Astrocyte (in vitro differentiated cells and primary cell): Measurements from ENCODE around the gene ERBB2. TPM values are rescaled to one million over a fixed set of nuclear protein-coding genes. Genes with fewer than 3 reads are reported as not detected.
"Not testable (repeated sequence)": the region's sequence is repeated elsewhere in the genome, so short reads cannot be mapped to it uniquely, and the experiment has no call there.

Experiments
- DNase-seq: peaks from one replicate; pipeline ENCODE4 v3.0.0-alpha.2; 2010; ENCODE audit warnings: low read depth
- FAIRE-seq: peaks from 2 replicates; lab custom pipeline; 2011; peaks lifted over from hg19 to GRCh38; lab: Jason Lieb, UNC
- H2AFZ ChIP-seq: 2 replicates; pipeline ENCODE4 v1.6.0; 2012; ENCODE audit warnings: low read depth, low read length, inconsistent platforms
- H3K27ac ChIP-seq: 2 replicates; pipeline ENCODE4 v1.5.1; 2011; ENCODE audit warnings: low read depth, low read length, inconsistent platforms
- H3K27me3 ChIP-seq: 2 replicates; pipeline ENCODE4 v1.6.0; 2011; ENCODE audit warnings: low read length, inconsistent platforms; ENCODE audit not compliant: insufficient read depth
- H3K36me3 ChIP-seq: 2 replicates; pipeline ENCODE4 v1.5.1; 2011; ENCODE audit warnings: low read length, inconsistent platforms; ENCODE audit not compliant: insufficient read depth
- H3K4me1 ChIP-seq: 2 replicates; pipeline ENCODE4 v1.5.1; 2011; ENCODE audit warnings: low read length, inconsistent platforms; ENCODE audit not compliant: insufficient read depth
- H3K4me2 ChIP-seq: 2 replicates; pipeline ENCODE4 v1.6.0; 2012; ENCODE audit warnings: low read length, inconsistent platforms
- H3K4me3 ChIP-seq: 2 replicates; pipeline ENCODE4 v1.5.1; 2011; ENCODE audit warnings: low read depth, mild to moderate bottlenecking, low read length, inconsistent platforms; ENCODE audit not compliant: insufficient read depth
- H3K79me2 ChIP-seq: 2 replicates; pipeline ENCODE4 v1.6.0; 2012; ENCODE audit warnings: mild to moderate bottlenecking, low read length, inconsistent platforms; ENCODE audit not compliant: insufficient read depth
- H3K9ac ChIP-seq: 2 replicates; pipeline ENCODE4 v1.6.0; 2012; ENCODE audit warnings: mild to moderate bottlenecking, low read length, inconsistent platforms
- H3K9me3 ChIP-seq: 2 replicates; pipeline ENCODE4 v1.5.1; 2012; ENCODE audit warnings: low read depth, mild to moderate bottlenecking, low read length, inconsistent platforms; ENCODE audit not compliant: insufficient read depth
- H4K20me1 ChIP-seq: 2 replicates; pipeline ENCODE4 v1.6.0; 2012; ENCODE audit warnings: low read length, inconsistent platforms; ENCODE audit not compliant: insufficient read depth
- H3K27ac Mint-ChIP-seq: one replicate; pipeline ENCODE4 v1.8.0; 2021; ENCODE audit warnings: mild to moderate bottlenecking, mixed read lengths; ENCODE audit not compliant: unreplicated experiment
- H3K27me3 Mint-ChIP-seq: one replicate; pipeline ENCODE4 v1.8.0; 2021; ENCODE audit warnings: low read depth, mixed read lengths; ENCODE audit not compliant: unreplicated experiment
- H3K36me3 Mint-ChIP-seq: one replicate; pipeline ENCODE4 v1.8.0; 2021; ENCODE audit warnings: low read depth, mixed read lengths; ENCODE audit not compliant: unreplicated experiment
- H3K4me1 Mint-ChIP-seq: one replicate; pipeline ENCODE4 v1.8.0; 2021; ENCODE audit warnings: low read depth, mixed read lengths; ENCODE audit not compliant: unreplicated experiment
- H3K4me3 Mint-ChIP-seq: one replicate; pipeline ENCODE4 v1.8.0; 2021; ENCODE audit warnings: mild to moderate bottlenecking, moderate library complexity, mixed read lengths; ENCODE audit not compliant: unreplicated experiment
- H3K9me3 Mint-ChIP-seq: one replicate; pipeline ENCODE4 v1.8.0; 2021; ENCODE audit warnings: mild to moderate bottlenecking, mixed read lengths; ENCODE audit not compliant: unreplicated experiment
- CTCF ChIP-seq: IDR thresholded peaks from 2 replicates; pipeline ENCODE4 v1.5.1; 2011; ENCODE audit warnings: low read depth, mild to moderate bottlenecking, inconsistent platforms, low read length, moderate library complexity; ENCODE audit not compliant: insufficient read depth
- EZH2 ChIP-seq: IDR thresholded peaks from 2 replicates; pipeline ENCODE4 v1.6.1; 2012; ENCODE audit warnings: mild to moderate bottlenecking, low read length, inconsistent platforms; ENCODE audit not compliant: insufficient read depth
- total RNA-seq: library from RNA; stranded (reverse); gene quantifications from 2 replicates; pipeline ENCODE4 v1.2.1, GENCODE V29; 2021

The ERBB2 gene
- total RNA-seq, 1 donor from 2014 or later = 64.0 TPM

GRCh38 chr17:39709998-39710964 is 10.4 kb downstream of the ERBB2 start:
- Histone ChIP-seq H3K4me1 (peaks cover 3% of the 10 kb centered on the region), H3K36me3 (peaks cover 17% of the 10 kb centered on the region)
- no peak for FAIRE-seq

GRCh38 chr17:39711071-39711470 is 11.2 kb downstream of the ERBB2 start:
- not testable (repeated sequence) for H3K4me3 Mint-ChIP-seq, H3K9me3 ChIP-seq, H3K9ac ChIP-seq, H3K79me2 ChIP-seq, H3K4me2 ChIP-seq, H3K27ac Mint-ChIP-seq, FAIRE-seq, H3K27ac ChIP-seq, DNase-seq, H3K4me1 ChIP-seq, H3K27me3 ChIP-seq, H2AFZ ChIP-seq, H3K9me3 Mint-ChIP-seq, H3K27me3 Mint-ChIP-seq, H3K4me3 ChIP-seq, H3K4me1 Mint-ChIP-seq
- Histone ChIP-seq H3K36me3 (peaks cover 17% of the 10 kb centered on the region), H4K20me1 (peaks cover 20% of the 10 kb centered on the region)
- H3K36me3 Mint-ChIP-seq = peaks cover 13% of the 10 kb centered on the region

More at GRCh38 chr17:39709998-39710964, 10.4 kb downstream of the ERBB2 start:
- H3K9me3 ChIP-seq = no peaks in the 10 kb centered on the region
- H2AFZ ChIP-seq = no peak overlapping the region
- H3K4me2 ChIP-seq = no peak overlapping the region
- TF ChIP-seq CTCF (no peak), EZH2 (no peak)
- no peaks in the 10 kb centered on the region for H3K4me1 Mint-ChIP-seq
- DNase-seq = no peak
- H3K27ac Mint-ChIP-seq = peak overlapping the region; percentile 58
- H3K9ac ChIP-seq = no peak overlapping the region
- peaks cover 28% of the 10 kb centered on the region for H4K20me1 ChIP-seq
- no peak overlapping the region for H3K4me3 ChIP-seq
- no peaks in the 10 kb centered on the region for H3K27me3 ChIP-seq
- peaks cover 13% of the 10 kb centered on the region for H3K36me3 Mint-ChIP-seq
- no peak overlapping the region for H3K27ac ChIP-seq
- H3K4me3 Mint-ChIP-seq = no peak overlapping the region
- no peaks in the 10 kb centered on the region for H3K27me3 Mint-ChIP-seq
- H3K9me3 Mint-ChIP-seq = no peaks in the 10 kb centered on the region
- H3K79me2 ChIP-seq = peaks cover 13% of the 10 kb centered on the region

- no peaks in the 10 kb centered on the region for H3K4me1 Mint-ChIP-seq
- Histone ChIP-seq H2AFZ (no peak overlapping the region), H3K9ac (no peak overlapping the region), H3K27me3 (no peaks in the 10 kb centered on the region), H3K36me3 (peaks cover 17% of the 10 kb centered on the region), H3K4me1 (no peaks in the 10 kb centered on the region), H3K79me2 (no peaks in the 10 kb centered on the region), H3K9me3 (no peaks in the 10 kb centered on the region), H3K4me2 (no peak overlapping the region), H4K20me1 (peaks cover 12% of the 10 kb centered on the region), H3K4me3 (no peak overlapping the region), H3K27ac (no peak overlapping the region)
- H3K9me3 Mint-ChIP-seq = no peaks in the 10 kb centered on the region
- H3K36me3 Mint-ChIP-seq = peaks cover 13% of the 10 kb centered on the region
- no peak for DNase-seq
- no peak overlapping the region for H3K4me3 Mint-ChIP-seq
- H3K27ac Mint-ChIP-seq = no peak overlapping the region
- TF ChIP-seq CTCF = no peak
- TF ChIP-seq EZH2 = no peak
- H3K27me3 Mint-ChIP-seq = no peaks in the 10 kb centered on the region
- FAIRE-seq = no peak
These were observed 12.0 kb downstream of the ERBB2 start for GRCh38 chr17:39711851-39712250.
